ENCODE measurements around the gene UBTFL1.

- TF ChIP-seq ZFP3 (CRISPR knock-in tag; IDR thresholded peaks at IDR 0.05) (no peak), POU6F1 (CRISPR knock-in tag; IDR thresholded peaks at IDR 0.05; ENCODE audit: borderline replicate concordance, low read depth) (no peak), PPARA (CRISPR knock-in tag; IDR thresholded peaks at IDR 0.05; ENCODE audit: borderline replicate concordance) (no peak), CREB5 (CRISPR knock-in tag; IDR thresholded peaks at IDR 0.05; ENCODE audit: low read depth) (no peak), ISL1 (CRISPR knock-in tag; IDR thresholded peaks at IDR 0.05) (no peak), GLIS3 (CRISPR knock-in tag; IDR thresholded peaks at IDR 0.05) (no peak), PATZ1 (CRISPR knock-in tag; IDR thresholded peaks at IDR 0.05; ENCODE audit: borderline replicate concordance) (no peak), ARNTL (CRISPR knock-in tag; IDR thresholded peaks at IDR 0.05; ENCODE audit: borderline replicate concordance, low read depth) (no peak), CSDC2 (CRISPR knock-in tag; IDR thresholded peaks at IDR 0.05) (no peak), TSHZ2 (CRISPR knock-in tag; IDR thresholded peaks at IDR 0.05) (no peak)
Measured at GRCh38 chr11:90120191-90120590, 34.4 kb downstream of the UBTFL1 start.
